Activated T-helper 2 cell treated with anti-CD3 and anti-CD28 coated beads, Interferon-gamma antibody, Interleukin-2, Interleukin-4, amounts not matched to agents 10 μg/mL and 5 μg/mL and 100 μg/mL, durations not matched to agents 14 hours and 24 hours and 36 hours (primary cell): ENCODE measurements around the gene MS4A13. TPM values are rescaled to one million over a fixed set of nuclear protein-coding genes. Genes with fewer than 3 reads are reported as not detected.
"Not testable (repeated sequence)": the region's sequence is repeated elsewhere in the genome, so short reads cannot be mapped to it uniquely, and the experiment has no call there.

ENCODE experiments used
- DNase-seq: peaks from one replicate; pipeline ENCODE4 v3.0.0; 2021; ENCODE audit warnings: low spot score
- H3K27ac Mint-ChIP-seq: one replicate; pipeline ENCODE4 v1.8.0; 2021; ENCODE audit warnings: mixed read lengths
- H3K27me3 Mint-ChIP-seq: one replicate; pipeline ENCODE4 v1.8.0; 2021; ENCODE audit warnings: low read depth, mixed read lengths
- H3K36me3 Mint-ChIP-seq: one replicate; pipeline ENCODE4 v1.8.0; 2021; ENCODE audit warnings: low read depth, mixed read lengths
- H3K4me1 Mint-ChIP-seq: one replicate; pipeline ENCODE4 v1.8.0; 2021; ENCODE audit warnings: low read depth, mixed read lengths
- H3K4me3 Mint-ChIP-seq: one replicate; pipeline ENCODE4 v1.8.0; 2021; ENCODE audit warnings: low read depth, mild to moderate bottlenecking, moderate library complexity, mixed read lengths
- H3K9me3 Mint-ChIP-seq: one replicate; pipeline ENCODE4 v1.8.0; 2021; ENCODE audit warnings: mixed read lengths
- intact Hi-C: fragments of 100-400 bp; cut with micrococcal nuclease; formaldehyde crosslinking; loops from one replicate; pipeline ENCODE4 v1.15.1; 2023
- total RNA-seq: library from RNA; stranded (reverse); gene quantifications from 2 replicates; pipeline ENCODE4 v1.2.3, GENCODE V29; 2022

MS4A13 gene
- total RNA-seq, 1 donor from 2014 or later, result not detected

DNA sequence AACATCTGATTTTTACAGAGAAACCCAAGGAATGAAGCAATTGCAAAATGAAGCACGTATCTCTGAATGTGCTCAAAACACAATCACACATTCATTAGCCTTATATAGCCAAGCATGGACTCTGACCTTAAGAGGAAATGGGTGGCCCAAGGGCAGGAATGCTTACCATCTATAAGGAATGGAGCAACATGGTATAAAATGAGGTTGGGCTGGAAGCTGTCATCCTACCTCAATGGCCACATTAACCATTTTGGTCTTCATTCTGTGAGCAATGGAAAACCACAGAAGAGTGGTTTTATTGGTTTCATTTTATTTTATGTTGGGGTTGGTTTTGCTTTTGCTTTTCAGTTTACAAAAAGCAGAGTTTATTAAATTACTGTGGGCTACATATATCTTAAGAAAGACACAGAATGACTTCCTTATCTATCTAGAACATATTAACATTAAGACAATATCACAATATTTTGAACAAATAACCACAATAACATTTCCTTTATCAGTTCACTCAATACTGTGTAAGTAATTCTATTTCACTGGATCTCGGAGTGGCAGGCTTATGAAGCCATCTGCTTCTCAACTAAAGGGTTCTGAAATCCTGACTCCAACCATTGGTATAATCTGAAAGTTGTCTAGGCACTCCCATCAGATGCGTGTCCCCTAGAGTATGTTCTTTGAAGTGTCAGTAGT is 10.8 kb upstream of the MS4A13 start:
- H3K27ac Mint-ChIP-seq, result no peak overlapping the region
- no peaks in the 10 kb centered on the region for H3K36me3 Mint-ChIP-seq
- DNase-seq, result no peak
- intact Hi-C loops, result loop anchor here (10.0 kb wide), 1 partner anchor 110 kb away; no protein-coding TSS in a partner anchor
- peaks cover 11% of the 10 kb centered on the region for H3K4me1 Mint-ChIP-seq
- peaks cover 37% of the 10 kb centered on the region for H3K27me3 Mint-ChIP-seq
- no peaks in the 10 kb centered on the region for H3K9me3 Mint-ChIP-seq
- H3K4me3 Mint-ChIP-seq, result no peak overlapping the region

DNA sequence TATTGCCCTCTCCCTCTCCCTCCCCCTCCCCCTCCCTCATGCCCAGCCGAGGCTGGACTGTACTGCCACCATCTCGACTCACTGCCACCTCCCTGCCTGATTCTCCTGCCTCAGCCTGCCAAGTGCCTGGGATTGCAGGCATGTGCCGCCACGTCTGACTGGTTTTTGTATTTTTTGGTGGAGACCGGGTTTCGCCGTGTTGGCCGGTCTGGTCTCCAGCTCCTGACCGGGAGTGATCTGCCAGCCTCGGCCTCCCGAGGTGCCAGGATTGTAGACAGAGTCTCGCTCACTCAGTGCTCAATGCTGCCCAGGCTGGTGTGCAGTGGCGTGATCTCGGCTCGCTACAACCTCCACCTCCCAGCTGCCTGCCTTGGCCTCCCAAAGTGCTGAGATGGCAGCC is 5.6 kb upstream of the MS4A13 start:
- H3K27me3 Mint-ChIP-seq, result peaks cover 22% of the 10 kb centered on the region
- H3K36me3 Mint-ChIP-seq, DNase-seq, H3K4me3 Mint-ChIP-seq, H3K27ac Mint-ChIP-seq, H3K4me1 Mint-ChIP-seq, H3K9me3 Mint-ChIP-seq: not testable (repeated sequence)
- intact Hi-C loops, result loop anchor here (10.0 kb wide), 1 partner anchor 105 kb away; no protein-coding TSS in a partner anchor

DNA sequence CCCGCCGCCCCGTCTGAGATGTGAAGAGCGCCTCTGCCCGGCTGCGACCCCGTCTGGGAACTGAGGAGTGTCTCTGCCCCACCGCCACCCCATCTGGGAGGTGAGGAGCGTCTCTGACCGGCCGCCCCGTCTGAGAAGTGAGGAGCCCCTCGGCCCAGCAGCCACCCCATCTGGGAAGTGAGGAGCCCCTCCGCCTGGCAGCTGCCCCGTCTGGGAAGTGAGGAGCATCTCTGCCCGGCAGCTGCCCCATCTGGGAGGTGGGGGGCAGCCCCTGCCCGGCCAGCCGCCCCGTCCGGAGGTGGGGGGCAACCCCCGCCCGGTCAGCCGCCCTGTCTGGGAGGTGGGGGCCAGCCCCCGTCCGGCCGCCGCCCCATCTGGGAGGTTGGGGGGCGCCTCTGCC is 5.0 kb upstream of the MS4A13 start:
- H3K9me3 Mint-ChIP-seq, H3K4me3 Mint-ChIP-seq, H3K36me3 Mint-ChIP-seq, H3K4me1 Mint-ChIP-seq, intact Hi-C loops, DNase-seq, H3K27ac Mint-ChIP-seq: not testable (repeated sequence)
- H3K27me3 Mint-ChIP-seq, result peaks cover 19% of the 10 kb centered on the region

DNA sequence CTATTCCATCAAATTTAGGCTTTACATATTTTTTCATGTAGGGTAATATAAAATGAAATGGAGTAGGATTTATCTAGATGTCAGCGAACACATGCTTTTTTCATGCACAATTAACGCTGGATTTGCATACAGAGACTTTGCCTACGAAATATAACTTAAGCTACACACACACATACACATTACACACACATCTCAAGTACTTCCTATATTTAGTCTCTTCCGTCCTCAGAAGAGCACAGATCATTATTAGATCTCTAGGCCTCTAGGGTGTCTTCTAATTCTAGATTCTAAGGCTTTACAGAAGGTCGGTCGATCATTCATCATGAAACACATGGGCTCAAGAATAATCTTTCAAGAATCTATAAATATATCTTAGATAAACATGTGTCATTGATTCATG is 3.8 kb upstream of the MS4A13 start:
- no peak overlapping the region for H3K4me3 Mint-ChIP-seq

DNA sequence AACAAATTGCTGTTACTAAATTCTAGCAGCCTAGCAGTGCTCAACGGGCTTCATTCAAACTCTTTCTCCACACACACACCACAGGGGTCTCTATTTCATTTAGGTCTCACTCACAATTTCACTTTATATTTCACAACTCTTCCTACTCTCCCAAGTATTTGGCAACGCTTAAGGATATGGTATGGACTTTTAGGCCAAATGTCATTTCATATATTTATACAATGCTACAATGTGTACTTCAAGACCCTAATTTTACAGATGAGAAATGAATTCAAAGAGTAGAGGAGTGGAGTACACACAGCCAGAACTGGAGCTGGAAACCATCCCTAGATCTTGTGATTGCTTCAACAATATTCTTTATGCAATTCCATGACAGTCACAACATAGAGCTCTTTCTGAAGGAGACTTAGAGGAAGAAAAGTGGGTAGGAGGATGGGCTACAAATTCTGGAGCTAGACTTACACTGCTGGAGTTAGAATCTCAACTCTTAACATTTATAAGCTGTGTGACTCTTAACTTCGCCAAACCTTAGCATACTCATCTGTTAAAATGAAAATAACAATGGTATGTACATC is 2.5 kb upstream of the MS4A13 start:
- DNase-seq, result no peak
- Mint-ChIP-seq H3K36me3 (no peaks in the 10 kb centered on the region), H3K9me3 (no peaks in the 10 kb centered on the region), H3K4me1 (no peaks in the 10 kb centered on the region), H3K27me3 (peaks cover 8% of the 10 kb centered on the region), H3K4me3 (no peak overlapping the region), H3K27ac (no peak overlapping the region)
- intact Hi-C loops, result no loop called here

More for the DNA sequence above, 3.8 kb upstream of the MS4A13 start:
- no peaks in the 10 kb centered on the region for H3K36me3 Mint-ChIP-seq
- intact Hi-C loops, result no loop called here
- no peaks in the 10 kb centered on the region for H3K4me1 Mint-ChIP-seq
- no peak overlapping the region for H3K27ac Mint-ChIP-seq
- H3K27me3 Mint-ChIP-seq, result peaks cover 16% of the 10 kb centered on the region
- no peaks in the 10 kb centered on the region for H3K9me3 Mint-ChIP-seq
- no peak for DNase-seq

DNA sequence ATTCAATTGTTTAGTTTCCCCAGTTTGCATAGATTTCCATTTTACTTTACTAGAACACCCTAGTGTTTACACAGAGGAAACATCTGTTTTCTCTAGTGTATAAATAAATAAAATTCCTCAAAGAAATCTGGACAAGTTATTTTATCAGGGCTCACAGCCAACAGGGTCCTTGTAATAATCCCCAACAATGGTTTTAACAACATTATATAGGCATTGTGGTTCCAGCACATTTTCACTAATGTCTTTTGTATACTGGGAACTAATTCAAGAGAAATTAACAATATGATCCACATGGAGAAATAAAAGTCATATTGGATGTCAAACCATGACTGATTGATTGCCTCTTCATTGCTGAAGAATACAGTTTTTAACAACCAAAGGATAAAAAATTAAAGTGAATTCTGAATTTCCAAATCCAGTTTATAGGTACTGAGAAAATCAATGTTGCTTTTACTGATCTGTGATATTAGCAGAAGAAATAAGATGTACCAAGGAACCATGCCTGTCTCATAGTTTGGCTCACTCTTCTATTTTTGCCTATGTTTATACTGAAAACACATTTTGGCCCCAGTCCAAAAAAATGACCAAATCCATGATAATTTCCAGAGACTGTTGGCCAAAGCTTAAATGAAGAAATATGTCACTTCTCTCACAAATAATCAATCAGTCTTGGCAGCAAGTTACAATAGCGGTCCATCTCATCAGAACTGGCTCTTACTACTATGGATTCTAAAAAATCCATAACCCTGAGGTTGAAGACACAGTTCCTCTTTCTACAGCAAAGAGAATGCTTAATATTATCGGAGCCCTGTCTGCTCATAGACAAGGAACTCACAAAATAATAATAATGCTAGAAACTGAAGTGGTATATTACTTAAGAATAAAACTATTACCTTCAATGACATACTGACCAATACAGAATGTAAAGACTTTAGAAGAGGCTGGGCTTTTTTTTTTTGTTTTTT is 1.4 kb upstream of the MS4A13 start:
- intact Hi-C loops, result no loop called here
- Mint-ChIP-seq H3K27me3 (peaks cover 8% of the 10 kb centered on the region), H3K4me1 (no peaks in the 10 kb centered on the region), H3K4me3 (no peak overlapping the region), H3K9me3 (no peaks in the 10 kb centered on the region), H3K36me3 (no peaks in the 10 kb centered on the region), H3K27ac (no peak overlapping the region)
- no peak for DNase-seq

DNA sequence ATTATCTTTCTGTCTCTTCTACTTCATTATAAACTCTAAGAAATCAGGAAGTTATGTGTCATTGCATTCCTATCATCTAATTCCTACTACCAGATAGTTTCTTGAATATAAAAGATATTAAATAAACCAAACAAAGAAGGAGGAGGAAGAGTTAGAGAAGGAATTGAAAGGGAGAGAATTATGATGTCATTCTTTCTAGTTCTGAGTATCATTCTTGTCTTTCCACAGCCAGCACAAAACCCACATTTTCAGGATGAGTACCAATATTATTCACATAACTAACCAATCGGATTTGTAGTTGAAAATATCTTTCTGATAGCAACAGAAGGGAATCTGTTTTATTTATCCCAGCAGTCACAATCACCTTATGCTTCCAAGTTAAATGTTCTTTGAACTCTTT is 13.3 kb downstream of the MS4A13 start:
- Mint-ChIP-seq H3K27me3 (peaks cover 4% of the 10 kb centered on the region), H3K4me1 (no peaks in the 10 kb centered on the region), H3K9me3 (peaks cover 6% of the 10 kb centered on the region), H3K27ac (no peak overlapping the region), H3K4me3 (no peak overlapping the region), H3K36me3 (no peaks in the 10 kb centered on the region)
- DNase-seq, result no peak
- intact Hi-C loops, result no loop called here

DNA sequence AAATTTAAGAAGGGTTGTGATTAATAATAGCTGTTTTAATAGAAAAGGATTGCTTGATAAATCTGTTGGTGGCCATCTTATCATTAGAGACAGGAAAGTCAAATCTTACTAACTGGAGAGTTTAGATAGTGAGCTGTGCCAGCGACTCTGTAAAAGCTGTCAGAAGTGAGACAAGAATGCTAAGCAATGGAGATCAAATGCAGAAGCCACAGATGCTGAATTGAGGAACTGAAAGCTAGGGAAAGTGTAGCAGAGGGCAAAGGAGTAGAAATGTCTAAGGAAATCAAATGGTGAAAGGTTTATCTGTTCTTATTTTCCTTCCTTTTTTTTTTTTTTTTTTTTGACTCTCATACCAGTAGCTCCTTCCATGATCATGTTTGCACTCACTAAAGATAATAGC is 13.7 kb downstream of the MS4A13 start:
- peaks cover 4% of the 10 kb centered on the region for H3K27me3 Mint-ChIP-seq
- H3K4me1 Mint-ChIP-seq, result no peaks in the 10 kb centered on the region
- no peak for DNase-seq
- no peak overlapping the region for H3K4me3 Mint-ChIP-seq
- intact Hi-C loops, result no loop called here
- H3K27ac Mint-ChIP-seq, result no peak overlapping the region
- peaks cover 6% of the 10 kb centered on the region for H3K9me3 Mint-ChIP-seq
- H3K36me3 Mint-ChIP-seq, result no peaks in the 10 kb centered on the region

DNA sequence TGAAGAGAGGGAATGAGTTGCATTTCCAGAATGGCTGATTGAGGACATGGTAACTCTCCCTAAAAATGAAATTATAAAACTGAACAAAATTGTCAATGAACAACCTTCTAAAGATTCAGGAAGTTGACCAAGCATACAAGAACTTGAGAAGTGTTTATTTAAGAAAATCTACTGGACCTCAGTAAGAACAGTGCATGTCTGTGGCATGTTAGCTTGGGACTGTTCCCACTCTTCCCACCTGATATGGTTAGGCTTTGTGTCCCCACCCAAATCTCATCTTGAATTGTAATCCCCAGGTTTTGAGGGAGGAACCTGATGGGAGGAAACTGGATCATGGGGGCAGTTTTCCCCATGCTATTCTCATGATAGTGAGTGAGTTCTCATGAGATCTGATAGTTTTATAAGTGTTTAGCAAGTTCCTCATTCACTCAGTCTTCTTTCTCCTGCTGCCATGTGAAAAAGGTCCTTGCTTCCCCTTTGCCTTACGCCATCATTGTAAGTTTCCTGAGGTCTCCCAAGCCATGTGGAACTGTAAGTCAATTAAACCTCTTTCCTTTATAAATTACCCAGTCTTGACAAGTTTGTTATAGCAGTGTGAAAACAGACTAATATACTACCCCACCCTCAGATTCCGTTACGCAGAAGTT is 15.4 kb downstream of the MS4A13 start:
- Mint-ChIP-seq H3K4me3 (no peak overlapping the region), H3K27ac (no peak overlapping the region), H3K9me3 (peaks cover 6% of the 10 kb centered on the region), H3K4me1 (no peaks in the 10 kb centered on the region), H3K36me3 (no peaks in the 10 kb centered on the region), H3K27me3 (peaks cover 4% of the 10 kb centered on the region)
- DNase-seq, result no peak
- intact Hi-C loops, result no loop called here

DNA sequence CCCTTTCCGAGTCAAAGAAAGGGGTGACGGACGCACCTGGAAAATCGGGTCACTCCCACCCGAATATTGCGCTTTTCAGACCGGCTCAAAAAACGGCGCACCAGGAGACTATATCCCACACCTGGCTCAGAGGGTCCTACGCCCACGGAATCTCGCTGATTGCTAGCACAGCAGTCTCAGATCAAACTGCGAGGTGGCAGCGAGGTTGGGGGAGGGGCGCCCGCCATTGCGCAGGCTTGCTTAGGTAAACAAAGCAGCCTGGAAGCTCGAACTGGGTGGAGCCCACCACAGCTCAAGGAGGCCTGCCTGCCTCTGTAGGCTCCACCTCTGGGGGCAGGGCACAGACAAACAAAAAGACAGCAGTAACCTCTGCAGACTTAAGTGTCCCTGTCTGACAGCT is 17.2 kb downstream of the MS4A13 start:
- H3K36me3 Mint-ChIP-seq, H3K4me3 Mint-ChIP-seq, H3K9me3 Mint-ChIP-seq, H3K4me1 Mint-ChIP-seq, H3K27ac Mint-ChIP-seq, H3K27me3 Mint-ChIP-seq, DNase-seq, intact Hi-C loops: not testable (repeated sequence)

DNA sequence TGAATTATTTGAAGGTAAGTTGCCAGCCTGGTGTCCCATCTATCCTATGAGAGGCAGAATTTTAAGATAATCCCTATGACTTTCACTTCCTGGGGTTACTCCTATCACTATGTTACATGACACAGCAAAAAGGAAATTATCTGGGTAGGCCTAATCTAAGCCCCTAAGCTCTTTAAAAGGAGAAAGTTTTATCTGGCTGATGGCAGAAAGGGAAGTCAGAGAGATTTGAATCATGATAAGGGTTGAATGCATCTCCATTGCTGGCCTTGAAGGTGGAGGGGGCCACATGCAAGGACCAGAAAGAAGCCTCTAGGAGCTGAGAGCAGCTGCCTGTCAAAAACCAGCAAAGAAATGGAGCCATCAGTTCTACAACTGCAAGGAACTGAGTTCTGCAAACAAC is 23.4 kb downstream of the MS4A13 start:
- H3K4me3 Mint-ChIP-seq, H3K27me3 Mint-ChIP-seq, DNase-seq, H3K27ac Mint-ChIP-seq, H3K36me3 Mint-ChIP-seq, H3K4me1 Mint-ChIP-seq, H3K9me3 Mint-ChIP-seq, intact Hi-C loops: not testable (repeated sequence)

DNA sequence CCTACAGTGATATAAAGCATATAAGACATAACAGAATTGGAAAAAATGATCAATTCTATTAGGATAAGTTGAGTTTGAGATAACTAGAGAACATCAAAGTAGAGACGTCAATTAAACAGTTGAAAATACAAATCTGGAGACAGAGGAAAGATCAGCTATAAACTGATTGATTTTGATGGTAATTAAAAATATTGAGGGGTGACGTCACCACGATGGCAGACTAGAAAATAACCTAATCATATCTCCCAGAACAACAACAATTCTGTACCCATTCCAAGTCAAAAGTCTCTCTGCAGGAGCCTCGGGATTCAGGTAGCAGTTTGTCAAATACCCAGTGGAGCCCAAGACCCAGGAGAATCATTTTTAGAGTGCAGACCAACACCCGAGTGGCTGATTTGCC is 28.9 kb downstream of the MS4A13 start:
- Mint-ChIP-seq H3K27me3 (no peaks in the 10 kb centered on the region), H3K4me3 (no peak overlapping the region), H3K9me3 (no peaks in the 10 kb centered on the region), H3K27ac (no peak overlapping the region), H3K36me3 (no peaks in the 10 kb centered on the region), H3K4me1 (no peaks in the 10 kb centered on the region)
- intact Hi-C loops, result no loop called here
- DNase-seq, result no peak
